Chondrocyte (in vitro differentiated cells): Measurements from ENCODE around the gene GSC. TPM values are rescaled to one million over a fixed set of nuclear protein-coding genes. Genes with fewer than 3 reads are reported as not detected.

Experiments used
- DNase-seq: peaks from one replicate; pipeline ENCODE4 v3.0.0; 2021; ENCODE audit warnings: mixed read lengths, low spot score
- H3K27ac Mint-ChIP-seq: one replicate; pipeline ENCODE4 v1.8.0; 2021; ENCODE audit warnings: mild to moderate bottlenecking, moderate library complexity, mixed read lengths; ENCODE audit not compliant: unreplicated experiment
- H3K27me3 Mint-ChIP-seq: 2 replicates; pipeline ENCODE4 v1.8.0; 2021; ENCODE audit warnings: low read depth, mixed read lengths
- H3K36me3 Mint-ChIP-seq: 2 replicates; pipeline ENCODE4 v1.8.0; 2021; ENCODE audit warnings: low read depth, mixed read lengths
- H3K4me1 Mint-ChIP-seq: 2 replicates; pipeline ENCODE4 v1.8.0; 2021; ENCODE audit warnings: low read depth, mild to moderate bottlenecking, mixed read lengths
- H3K4me3 Mint-ChIP-seq: one replicate; pipeline ENCODE4 v1.8.0; 2021; ENCODE audit warnings: mild to moderate bottlenecking, moderate library complexity, mixed read lengths; ENCODE audit not compliant: unreplicated experiment
- H3K9me3 Mint-ChIP-seq: 2 replicates; pipeline ENCODE4 v1.8.0; 2021; ENCODE audit warnings: low read depth, mixed read lengths
- CTCF ChIP-seq: fragments of 200-600 bp; sonication (generic); IDR thresholded peaks from 2 replicates; pipeline ENCODE4 v1.5.0; 2021; ENCODE audit warnings: antibody characterized with exemption, mild to moderate bottlenecking, moderate library complexity
- total RNA-seq: library from RNA; stranded (reverse); gene quantifications from 3 replicates; pipeline ENCODE4 v1.2.1, GENCODE V29; 2021

GSC gene
- total RNA-seq, 1 donor from 2014 or later = not detected

- Mint-ChIP-seq H3K4me1 (no peaks in the 10 kb centered on the region), H3K4me3 (no peak overlapping the region), H3K27me3 (peaks cover 12% of the 10 kb centered on the region), H3K27ac (no peak overlapping the region), H3K9me3 (no peaks in the 10 kb centered on the region), H3K36me3 (peaks cover 3% of the 10 kb centered on the region)
- no peak for DNase-seq
- no peak for TF ChIP-seq CTCF
Measured at GRCh38 chr14:94722397-94722796, 47.5 kb downstream of the GSC start.

Other genes starting within 250 kb of the GSC start
- gene SERPINA4, start 208.7 kb downstream of the GSC start, total RNA-seq = not detected in 3 replicates
- gene SERPINA5, start 188.7 kb downstream of the GSC start, total RNA-seq = 0.50 to 0.54 TPM in 2 of 3 replicates, not detected in the other
- 3.6 to 4.6 TPM (median 3.9 TPM) in 3 replicates for gene SERPINA3, start 157.7 kb downstream of the GSC start, total RNA-seq